ENCODE results near the gene HINT2.

HINT2 gene

GRCh38 chr9:35778496-35778895, 36.3 kb downstream of the HINT2 start:
- Histone ChIP-seq H3K9ac (ENCODE audit: low read length) (no peak overlapping the region), H2AFZ (ENCODE audit: low read depth, low read length) (no peak overlapping the region), H3K36me3 (replicated peaks; ENCODE audit: low read depth, low read length) (peaks cover 3% of the 10 kb centered on the region), H4K20me1 (ENCODE audit: insufficient read depth, low read length) (no peaks in the 10 kb centered on the region), H3K79me2 (ENCODE audit: low read length) (no peaks in the 10 kb centered on the region), H3K9me3 (ENCODE audit: insufficient read depth, low read length) (no peaks in the 10 kb centered on the region), H3K27ac (ENCODE audit: low read length) (no peak overlapping the region), H3K27me3 (ENCODE audit: low read depth, low read length) (no peaks in the 10 kb centered on the region), H3K4me2 (ENCODE audit: low read length) (no peak overlapping the region), H3K4me3 (ENCODE audit: low read length) (no peak overlapping the region), H3K4me1 (ENCODE audit: low read length) (peaks cover 12% of the 10 kb centered on the region)
- TF ChIP-seq, protein P1, sequence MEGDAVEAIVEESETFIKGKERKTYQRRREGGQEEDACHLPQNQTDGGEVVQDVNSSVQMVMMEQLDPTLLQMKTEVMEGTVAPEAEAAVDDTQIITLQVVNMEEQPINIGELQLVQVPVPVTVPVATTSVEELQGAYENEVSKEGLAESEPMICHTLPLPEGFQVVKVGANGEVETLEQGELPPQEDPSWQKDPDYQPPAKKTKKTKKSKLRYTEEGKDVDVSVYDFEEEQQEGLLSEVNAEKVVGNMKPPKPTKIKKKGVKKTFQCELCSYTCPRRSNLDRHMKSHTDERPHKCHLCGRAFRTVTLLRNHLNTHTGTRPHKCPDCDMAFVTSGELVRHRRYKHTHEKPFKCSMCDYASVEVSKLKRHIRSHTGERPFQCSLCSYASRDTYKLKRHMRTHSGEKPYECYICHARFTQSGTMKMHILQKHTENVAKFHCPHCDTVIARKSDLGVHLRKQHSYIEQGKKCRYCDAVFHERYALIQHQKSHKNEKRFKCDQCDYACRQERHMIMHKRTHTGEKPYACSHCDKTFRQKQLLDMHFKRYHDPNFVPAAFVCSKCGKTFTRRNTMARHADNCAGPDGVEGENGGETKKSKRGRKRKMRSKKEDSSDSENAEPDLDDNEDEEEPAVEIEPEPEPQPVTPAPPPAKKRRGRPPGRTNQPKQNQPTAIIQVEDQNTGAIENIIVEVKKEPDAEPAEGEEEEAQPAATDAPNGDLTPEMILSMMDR (IDR thresholded peaks at IDR 0.05; ENCODE audit: low read depth, low read length), result no peak
- no peak for TF ChIP-seq EZH2phosphoT487 (IDR thresholded peaks at IDR 0.05; ENCODE audit: low read depth)

DNA sequence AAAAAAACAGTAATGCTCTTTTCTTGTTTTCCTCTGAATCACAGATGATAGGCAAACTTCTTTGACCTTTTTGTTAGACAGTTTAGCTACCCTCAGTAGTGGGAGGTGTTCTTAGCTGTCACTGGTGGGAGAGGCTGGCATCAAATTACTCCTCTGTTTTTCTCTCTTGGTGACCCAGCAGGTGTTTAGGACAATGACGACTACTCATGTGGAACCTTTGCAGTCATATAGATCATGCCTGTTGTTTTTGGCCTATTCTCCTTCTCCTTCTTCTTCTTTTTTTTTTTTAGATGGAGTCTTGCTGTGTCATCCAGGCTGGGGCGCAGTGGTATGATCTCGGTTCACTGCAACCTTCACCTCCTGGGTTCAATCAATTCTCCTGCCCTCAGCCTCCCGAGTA, 38.8 kb downstream of the HINT2 start:
- no peaks in the 10 kb centered on the region for H3K27me3 ChIP-seq (ENCODE audit: low read depth, low read length)
- H3K36me3 ChIP-seq (replicated peaks; ENCODE audit: low read depth, low read length), result no peaks in the 10 kb centered on the region
- H3K27ac ChIP-seq (ENCODE audit: low read length), result no peak overlapping the region
- H3K4me1 ChIP-seq (ENCODE audit: low read length), result peaks cover 12% of the 10 kb centered on the region
- H2AFZ ChIP-seq (ENCODE audit: low read depth, low read length), result no peak overlapping the region
- peak overlapping the region; percentile 13; the same call in 1 of the 2 replicates for H3K4me2 ChIP-seq (ENCODE audit: low read length)
- H4K20me1 ChIP-seq (ENCODE audit: insufficient read depth, low read length), result no peaks in the 10 kb centered on the region
- no peak overlapping the region for H3K9ac ChIP-seq (ENCODE audit: low read length)
- H3K79me2 ChIP-seq (ENCODE audit: low read length), result no peaks in the 10 kb centered on the region
- TF ChIP-seq EZH2phosphoT487 (IDR thresholded peaks at IDR 0.05; ENCODE audit: low read depth), result no peak
- TF ChIP-seq, protein P1 (IDR thresholded peaks at IDR 0.05; ENCODE audit: low read depth, low read length), result no peak
- no peaks in the 10 kb centered on the region for H3K9me3 ChIP-seq (ENCODE audit: insufficient read depth, low read length)
- no peak overlapping the region for H3K4me3 ChIP-seq (ENCODE audit: low read length)

DNA sequence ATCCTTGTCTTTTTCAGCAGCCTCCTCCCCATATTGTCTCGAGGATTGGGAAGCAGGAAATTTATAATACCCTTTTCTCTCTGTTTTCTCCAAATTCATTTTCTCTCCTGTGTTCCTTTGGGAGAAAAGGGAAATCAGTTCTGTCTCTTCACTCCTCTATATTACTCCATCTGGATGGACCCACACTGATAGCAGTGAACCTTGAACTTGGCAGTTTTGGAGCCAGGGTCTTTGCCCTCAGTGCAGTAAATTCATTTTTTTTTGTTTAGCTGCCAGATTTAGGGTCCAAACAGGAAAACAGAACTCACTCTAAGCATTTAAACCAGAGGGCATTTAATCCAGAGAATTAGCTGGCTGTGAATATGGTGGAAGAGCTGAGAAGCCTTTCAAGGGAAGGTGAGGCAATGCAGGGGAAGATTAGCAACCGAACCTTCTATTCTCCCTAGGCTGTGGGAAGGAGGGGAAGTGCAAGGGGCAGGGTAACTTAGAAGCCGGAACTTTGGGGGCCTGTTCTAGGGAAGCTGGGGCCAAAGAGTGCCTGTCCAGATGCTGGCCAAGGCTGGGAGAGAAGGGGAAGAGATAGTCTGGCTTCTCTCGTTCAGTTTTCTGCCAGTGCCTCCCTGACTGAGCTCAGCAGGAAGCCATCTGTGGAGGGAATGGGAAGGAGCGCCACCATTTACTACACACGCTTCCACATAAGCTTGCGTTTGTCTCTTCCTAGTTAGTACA, 39.8 kb downstream of the HINT2 start:
- Histone ChIP-seq H3K27me3 (ENCODE audit: low read depth, low read length) (no peaks in the 10 kb centered on the region), H3K4me2 (ENCODE audit: low read length) (no peak overlapping the region), H4K20me1 (ENCODE audit: insufficient read depth, low read length) (no peaks in the 10 kb centered on the region), H3K9ac (ENCODE audit: low read length) (no peak overlapping the region), H2AFZ (ENCODE audit: low read depth, low read length) (no peak overlapping the region), H3K9me3 (ENCODE audit: insufficient read depth, low read length) (no peaks in the 10 kb centered on the region), H3K4me1 (ENCODE audit: low read length) (peaks cover 12% of the 10 kb centered on the region), H3K4me3 (ENCODE audit: low read length) (no peak overlapping the region), H3K27ac (ENCODE audit: low read length) (no peak overlapping the region), H3K79me2 (ENCODE audit: low read length) (no peaks in the 10 kb centered on the region), H3K36me3 (replicated peaks; ENCODE audit: low read depth, low read length) (no peaks in the 10 kb centered on the region)
- TF ChIP-seq, protein P1 (IDR thresholded peaks at IDR 0.05; ENCODE audit: low read depth, low read length), result no peak
- TF ChIP-seq EZH2phosphoT487 (IDR thresholded peaks at IDR 0.05; ENCODE audit: low read depth), result no peak

DNA sequence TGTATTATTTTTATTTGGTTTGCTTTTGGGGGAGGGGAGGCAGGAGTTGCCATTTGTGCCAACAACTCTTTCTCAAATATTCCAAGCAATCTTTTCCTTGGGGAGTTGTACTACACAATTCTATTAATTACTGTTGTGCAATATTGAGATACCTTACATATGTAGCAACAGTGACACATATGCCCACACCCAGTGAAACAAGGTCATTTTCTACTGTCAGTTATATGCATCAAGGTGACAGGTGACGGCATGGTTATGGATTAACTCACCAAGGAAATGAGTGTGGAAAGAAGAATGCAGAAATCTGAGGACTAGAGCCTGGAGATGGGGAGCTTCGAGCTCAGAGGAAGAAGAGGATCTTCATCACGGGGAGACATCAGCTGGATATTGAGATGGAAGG, 42.9 kb downstream of the HINT2 start:
- no peaks in the 10 kb centered on the region for H4K20me1 ChIP-seq (ENCODE audit: insufficient read depth, low read length)
- TF ChIP-seq, protein P1 (IDR thresholded peaks at IDR 0.05; ENCODE audit: low read depth, low read length), result no peak
- no peak for TF ChIP-seq EZH2phosphoT487 (IDR thresholded peaks at IDR 0.05; ENCODE audit: low read depth)
- peaks cover 17% of the 10 kb centered on the region for H3K4me1 ChIP-seq (ENCODE audit: low read length)
- H3K79me2 ChIP-seq (ENCODE audit: low read length), result no peaks in the 10 kb centered on the region
- H3K9me3 ChIP-seq (ENCODE audit: insufficient read depth, low read length), result no peaks in the 10 kb centered on the region
- no peak overlapping the region for H3K4me2 ChIP-seq (ENCODE audit: low read length)
- no peaks in the 10 kb centered on the region for H3K36me3 ChIP-seq (replicated peaks; ENCODE audit: low read depth, low read length)
- no peak overlapping the region for H3K9ac ChIP-seq (ENCODE audit: low read length)
- no peaks in the 10 kb centered on the region for H3K27me3 ChIP-seq (ENCODE audit: low read depth, low read length)
- H3K27ac ChIP-seq (ENCODE audit: low read length), result no peak overlapping the region
- no peak overlapping the region for H2AFZ ChIP-seq (ENCODE audit: low read depth, low read length)
- no peak overlapping the region for H3K4me3 ChIP-seq (ENCODE audit: low read length)

Measured in OCI-LY3 (cell line).